ENCODE data around the gene PPP1R12B.

- TF ChIP-seq POLR2AphosphoS5 (IDR thresholded peaks at IDR 0.05; ENCODE audit: low read depth, low read length) (no peak), CTCF (IDR thresholded peaks at IDR 0.05) (peak; percentile 26; the same call in 1 of the 2 replicates)
Observed at GRCh38 chr1:202565890-202566602, 217.5 kb downstream of the PPP1R12B start.

Data from Panc1 (cell line).